PC-9 (cell line): ENCODE data around the gene LHFPL2. TPM values are rescaled to one million over a fixed set of nuclear protein-coding genes. Genes with fewer than 3 reads are reported as not detected.

Experiments used
- BruUV-seq: library from RNA; stranded (reverse); fragments of 400-500 nt; replicated peaks from 2 replicates; lab custom pipeline; 2021; lab: Mats Ljungman, UMichigan
- CTCF ChIA-PET: fragments of 300-600 bp; sonication (Branson Sonifier 250); formaldehyde crosslinking; loops from one replicate; lab custom pipeline; 2022; ENCODE audit warnings: antibody characterized with exemption; lab: Charles Lee
- POLR2A ChIA-PET: fragments of 300-600 bp; sonication (Branson Sonifier 250); formaldehyde crosslinking; loops from one replicate; lab custom pipeline; 2022; ENCODE audit warnings: antibody characterized with exemption; ENCODE audit not compliant: unreplicated experiment; lab: Charles Lee
- DNase-seq, 2 experiments: peaks; one replicate each; pipeline versions ENCODE4 v3.0.0 to v3.0.0-alpha.2; 2015 to 2022; ENCODE audit warnings: mixed read lengths in 1 of 2
- H2AFZ ChIP-seq: fragments of 200-600 bp; sonication (generic); 2 replicates; pipeline ENCODE4 v1.8.1; 2017; ENCODE audit warnings: antibody characterized with exemption
- H3F3A ChIP-seq: fragments of 200-600 bp; sonication (generic); 2 replicates; pipeline ENCODE4 v1.8.1; 2017; ENCODE audit warnings: antibody characterized with exemption, mild to moderate bottlenecking, low read depth; ENCODE audit not compliant: insufficient read depth
- H3K27ac ChIP-seq: fragments of 200-600 bp; sonication (generic); 2 replicates; pipeline ENCODE4 v1.6.1; 2016; ENCODE audit warnings: mixed run types
- H3K27me3 ChIP-seq: fragments of 200-600 bp; sonication (generic); 2 replicates; pipeline ENCODE4 v1.6.1; 2016; ENCODE audit warnings: low read depth, mixed run types; ENCODE audit not compliant: insufficient read depth
- H3K36me3 ChIP-seq: fragments of 200-600 bp; sonication (generic); 2 replicates; pipeline ENCODE4 v1.6.1; 2016; ENCODE audit warnings: low read depth, mixed run types
- H3K4me1 ChIP-seq: fragments of 200-600 bp; sonication (generic); replicated peaks from 2 replicates; pipeline ENCODE4 v1.6.1; 2016; ENCODE audit warnings: mixed run types; ENCODE audit not compliant: insufficient read depth
- H3K4me2 ChIP-seq: fragments of 200-600 bp; sonication (generic); 2 replicates; pipeline ENCODE4 v1.6.1; 2017; ENCODE audit warnings: mixed run types
- H3K4me3 ChIP-seq: fragments of 200-600 bp; sonication (generic); 2 replicates; pipeline ENCODE4 v1.6.1; 2016; ENCODE audit warnings: mixed run types
- H3K79me2 ChIP-seq: fragments of 200-600 bp; sonication (generic); 2 replicates; pipeline ENCODE4 v1.6.1; 2017; ENCODE audit warnings: low read depth, mixed run types
- H3K9me2 ChIP-seq: fragments of 200-600 bp; sonication (generic); 2 replicates; pipeline ENCODE4 v1.8.1; 2017; ENCODE audit warnings: mild to moderate bottlenecking; ENCODE audit not compliant: insufficient read depth
- H3K9me3 ChIP-seq: fragments of 200-600 bp; sonication (generic); 2 replicates; pipeline ENCODE4 v1.8.1; 2016; ENCODE audit warnings: low read depth; ENCODE audit not compliant: insufficient read depth
- H4K20me1 ChIP-seq: fragments of 200-600 bp; sonication (generic); 2 replicates; pipeline ENCODE4 v1.8.1; 2017; ENCODE audit not compliant: insufficient read depth
- CTCF ChIP-seq: fragments of 200-600 bp; sonication (generic); conservative IDR thresholded peaks from 2 replicates; pipeline ENCODE4 v1.6.1; 2017; ENCODE audit warnings: mixed run types, antibody characterized with exemption, mild to moderate bottlenecking, moderate library complexity
- EZH2 ChIP-seq: fragments of 200-600 bp; sonication (generic); IDR thresholded peaks from 2 replicates; pipeline ENCODE4 v1.8.0; 2017; ENCODE audit warnings: antibody characterized with exemption, low read depth
- intact Hi-C: fragments of 100-400 bp; cut with micrococcal nuclease; formaldehyde crosslinking; loops from one replicate; pipeline ENCODE4 v1.10.0; 2022; ENCODE audit not compliant: unreplicated experiment
- total RNA-seq: library from RNA; stranded (reverse); gene quantifications from 2 replicates; pipeline ENCODE4 v1.2.3, GENCODE V29; 2021

The LHFPL2 gene
- total RNA-seq, 1 experiment from 2014 or later: 10.1 TPM

GRCh38 chr5:78511121-78511906, 137.3 kb downstream of the LHFPL2 start:
- H3K36me3 ChIP-seq: no peaks in the 10 kb centered on the region
- BruUV-seq: no TSS peak
- H4K20me1 ChIP-seq: no peaks in the 10 kb centered on the region
- no peak for DNase-seq
- H2AFZ ChIP-seq: no peak overlapping the region
- intact Hi-C loops: no loop called here
- H3K9me3 ChIP-seq: no peaks in the 10 kb centered on the region
- no peaks in the 10 kb centered on the region for H3K9me2 ChIP-seq
- H3K27me3 ChIP-seq: no peaks in the 10 kb centered on the region
- H3K4me2 ChIP-seq: peak overlapping the region; percentile 75; the same call in 1 of the 2 replicates
- no peak for TF ChIP-seq EZH2
- TF ChIP-seq CTCF: no peak
- H3K79me2 ChIP-seq: peaks cover 33% of the 10 kb centered on the region
- CTCF ChIA-PET: no interaction called here
- peaks cover 14% of the 10 kb centered on the region; the same call in 1 of the 2 replicates for H3F3A ChIP-seq
- peaks cover 41% of the 10 kb centered on the region for H3K4me1 ChIP-seq
- peak overlapping the region; percentile 45; the same call in 1 of the 2 replicates for H3K4me3 ChIP-seq
- 0 out of 2 replicates have a peak overlapping the region, but pooled peaks have one; percentile 20 for H3K27ac ChIP-seq
- POLR2A ChIA-PET: no interaction called here

GRCh38 chr5:78509884-78510769, 138.4 kb downstream of the LHFPL2 start:
- ChIA-PET CTCF (interaction anchor here (0.5 kb wide), 1 partner anchor 733 kb away, joined by 9 read pairs; no protein-coding TSS in a partner anchor), POLR2A (no interaction called here)
- 0 out of 2 replicates have a peak overlapping the region, but pooled peaks have one; percentile 98 for H3K27ac ChIP-seq
- H3K36me3 ChIP-seq: no peaks in the 10 kb centered on the region
- peak overlapping the region; percentile 75 for H3K4me2 ChIP-seq
- no TSS peak for BruUV-seq
- no peaks in the 10 kb centered on the region for H3K27me3 ChIP-seq
- peak overlapping the region; percentile 45 for H3K4me3 ChIP-seq
- H3F3A ChIP-seq: peaks cover 24% of the 10 kb centered on the region
- peaks cover 53% of the 10 kb centered on the region for H3K4me1 ChIP-seq
- no peak; the same call in 1 of the 2 replicates for TF ChIP-seq CTCF
- TF ChIP-seq EZH2: no peak
- H3K9me2 ChIP-seq: no peaks in the 10 kb centered on the region
- H2AFZ ChIP-seq: peak overlapping the region; percentile 72
- peaks cover 40% of the 10 kb centered on the region for H3K79me2 ChIP-seq
- intact Hi-C loops: loop anchor here (1.0 to 10.0 kb wide), 4 partner anchors 8 to 137 kb away; partner anchors contain the start of gene LHFPL2
- DNase-seq: peak in 1 of 2 experiments; percentile 70
- no peaks in the 10 kb centered on the region for H3K9me3 ChIP-seq
- no peaks in the 10 kb centered on the region for H4K20me1 ChIP-seq
